ENCODE measurements around the gene ZNF555.
"Not testable (repeated sequence)": the region's sequence is repeated elsewhere in the genome, so short reads cannot be mapped to it uniquely, and the experiment has no call there.

Gene ZNF555

GRCh38 chr19:2865334-2866100 lies 24.2 kb downstream of the ZNF555 start:
- no peak overlapping the region for H3K4me3 ChIP-seq (ENCODE audit: low read depth, low read length)
- DNase-seq (ENCODE audit: low read depth): peak; percentile 54
- TF ChIP-seq POLR2A (IDR thresholded peaks at IDR 0.05; ENCODE audit: extremely low read depth, insufficient read length) (no peak), MAX (IDR thresholded peaks at IDR 0.05; ENCODE audit: low read depth, low read length) (no peak), MYC (IDR thresholded peaks at IDR 0.05; ENCODE audit: low read depth, low read length) (no peak)
- TF ChIP-seq, protein P1, sequence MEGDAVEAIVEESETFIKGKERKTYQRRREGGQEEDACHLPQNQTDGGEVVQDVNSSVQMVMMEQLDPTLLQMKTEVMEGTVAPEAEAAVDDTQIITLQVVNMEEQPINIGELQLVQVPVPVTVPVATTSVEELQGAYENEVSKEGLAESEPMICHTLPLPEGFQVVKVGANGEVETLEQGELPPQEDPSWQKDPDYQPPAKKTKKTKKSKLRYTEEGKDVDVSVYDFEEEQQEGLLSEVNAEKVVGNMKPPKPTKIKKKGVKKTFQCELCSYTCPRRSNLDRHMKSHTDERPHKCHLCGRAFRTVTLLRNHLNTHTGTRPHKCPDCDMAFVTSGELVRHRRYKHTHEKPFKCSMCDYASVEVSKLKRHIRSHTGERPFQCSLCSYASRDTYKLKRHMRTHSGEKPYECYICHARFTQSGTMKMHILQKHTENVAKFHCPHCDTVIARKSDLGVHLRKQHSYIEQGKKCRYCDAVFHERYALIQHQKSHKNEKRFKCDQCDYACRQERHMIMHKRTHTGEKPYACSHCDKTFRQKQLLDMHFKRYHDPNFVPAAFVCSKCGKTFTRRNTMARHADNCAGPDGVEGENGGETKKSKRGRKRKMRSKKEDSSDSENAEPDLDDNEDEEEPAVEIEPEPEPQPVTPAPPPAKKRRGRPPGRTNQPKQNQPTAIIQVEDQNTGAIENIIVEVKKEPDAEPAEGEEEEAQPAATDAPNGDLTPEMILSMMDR (IDR thresholded peaks at IDR 0.05; ENCODE audit: low read depth, low read length): no peak

GRCh38 chr19:2866495-2867024 lies 25.3 kb downstream of the ZNF555 start:
- TF ChIP-seq, protein P1 (IDR thresholded peaks at IDR 0.05; ENCODE audit: low read depth, low read length): no peak
- TF ChIP-seq MAX (IDR thresholded peaks at IDR 0.05; ENCODE audit: low read depth, low read length): no peak
- TF ChIP-seq POLR2A (IDR thresholded peaks at IDR 0.05; ENCODE audit: extremely low read depth, insufficient read length): no peak
- no peak for TF ChIP-seq MYC (IDR thresholded peaks at IDR 0.05; ENCODE audit: low read depth, low read length)
- H3K4me3 ChIP-seq (ENCODE audit: low read depth, low read length): no peak overlapping the region
- no peak for DNase-seq (ENCODE audit: low read depth)

- no peak for TF ChIP-seq MYC (IDR thresholded peaks at IDR 0.05; ENCODE audit: low read depth, low read length)
- no peak for TF ChIP-seq MAX (IDR thresholded peaks at IDR 0.05; ENCODE audit: low read depth, low read length)
- no peak for TF ChIP-seq POLR2A (IDR thresholded peaks at IDR 0.05; ENCODE audit: extremely low read depth, insufficient read length)
- TF ChIP-seq, protein P1 (IDR thresholded peaks at IDR 0.05; ENCODE audit: low read depth, low read length): no peak
- peak; percentile 11 for DNase-seq (ENCODE audit: low read depth)
- no peak within 1 kb of the TSS for H3K4me3 ChIP-seq (ENCODE audit: low read depth, low read length)
Measured at GRCh38 chr19:2867025-2867991, 26.0 kb downstream of the ZNF555 start, which contains the start of gene ZNF556. TSS of gene ZNF556 (plus strand) at chr19:2867335. CDS start at chr19:2867422, 87 bp downstream.

DNA sequence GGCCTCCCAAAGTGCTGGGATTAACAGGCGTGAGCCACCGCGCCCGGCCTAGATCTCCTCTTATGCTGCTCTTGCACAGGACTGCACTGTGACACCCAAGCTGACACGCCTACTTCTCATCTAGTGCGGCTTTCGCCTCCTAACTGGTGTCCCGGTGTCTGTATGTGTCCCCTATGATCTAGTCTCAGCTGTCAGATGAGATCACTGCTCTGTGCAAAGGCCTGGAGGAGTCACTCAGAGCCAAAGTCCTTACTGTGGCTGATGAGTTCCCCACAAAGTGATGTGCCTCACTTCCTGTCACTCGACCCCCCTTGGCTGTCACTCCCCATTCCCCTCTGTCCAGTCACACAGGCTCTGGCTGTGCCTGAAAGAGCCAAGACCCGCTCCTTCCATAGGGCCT lies 28.3 kb downstream of the ZNF555 start:
- H3K4me3 ChIP-seq (ENCODE audit: low read depth, low read length): no peak overlapping the region
- TF ChIP-seq MAX (IDR thresholded peaks at IDR 0.05; ENCODE audit: low read depth, low read length) (no peak), POLR2A (IDR thresholded peaks at IDR 0.05; ENCODE audit: extremely low read depth, insufficient read length) (no peak), MYC (IDR thresholded peaks at IDR 0.05; ENCODE audit: low read depth, low read length) (no peak)
- peak; percentile 33 for DNase-seq (ENCODE audit: low read depth)

DNA sequence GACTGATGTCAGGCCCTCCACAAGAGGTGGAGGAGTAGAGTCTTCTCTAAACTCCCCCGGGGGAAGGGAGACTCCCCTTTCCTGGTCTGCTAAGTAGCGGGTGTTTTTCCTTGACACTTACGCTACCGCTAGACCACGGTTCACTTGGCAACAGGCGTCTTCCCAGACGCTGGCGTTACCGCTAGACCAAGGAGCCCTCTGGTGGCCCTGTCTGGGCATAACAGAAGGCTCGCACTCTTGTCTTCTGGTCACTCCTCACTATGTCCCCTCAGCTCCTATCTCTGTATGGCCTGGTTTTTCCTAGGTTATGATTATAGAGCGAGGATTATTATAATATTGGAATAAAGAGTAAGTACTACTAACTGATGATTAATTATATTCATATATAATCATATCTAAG lies 30.9 kb downstream of the ZNF555 start:
- H3K4me3 ChIP-seq (ENCODE audit: low read depth, low read length): not testable (repeated sequence)
- DNase-seq (ENCODE audit: low read depth): peak; percentile 18

DNA sequence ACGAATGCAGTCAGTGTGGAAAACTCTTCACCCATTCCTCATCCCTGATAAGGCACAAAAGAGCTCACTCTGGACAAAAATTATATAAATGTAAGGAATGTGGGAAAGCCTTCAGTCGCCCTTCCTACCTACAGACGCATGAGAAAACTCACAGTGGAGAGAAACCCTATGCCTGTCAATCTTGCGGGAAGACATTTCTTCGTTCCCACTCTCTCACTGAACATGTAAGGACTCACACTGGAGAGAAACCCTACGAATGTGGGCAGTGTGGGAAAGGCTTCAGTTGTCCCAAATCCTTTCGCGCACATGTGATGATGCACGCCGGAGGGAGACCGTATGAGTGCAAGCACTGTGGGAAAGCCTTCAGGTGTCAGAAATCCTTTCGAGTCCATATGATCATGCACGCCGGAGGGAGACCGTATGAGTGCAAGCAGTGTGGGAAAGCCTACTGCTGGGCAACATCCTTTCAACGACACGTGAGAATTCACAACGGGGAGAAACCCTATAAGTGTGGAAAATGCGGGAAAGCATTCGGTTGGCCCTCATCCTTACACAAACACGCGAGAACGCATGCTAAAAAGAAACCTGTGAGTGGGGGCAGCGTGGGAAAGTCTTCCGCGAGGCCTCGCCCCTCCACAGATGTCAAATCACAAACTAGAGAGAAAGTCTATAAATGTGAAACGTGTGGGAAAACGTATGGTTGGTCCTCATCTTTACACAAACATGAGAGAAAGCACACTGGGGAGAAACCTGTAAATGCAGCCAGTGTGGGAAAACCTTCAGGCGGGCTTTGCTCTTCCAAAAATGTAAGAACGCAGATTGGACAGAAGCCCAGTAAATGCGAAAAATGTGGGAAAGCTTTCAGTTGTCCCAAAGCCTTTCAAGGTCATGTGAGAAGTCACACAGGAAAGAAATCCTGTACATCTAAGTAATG lies 36.4 kb downstream of the ZNF555 start:
- DNase-seq (ENCODE audit: low read depth): no peak

More for the DNA sequence above, 36.4 kb downstream of the ZNF555 start:
- TF ChIP-seq MYC (IDR thresholded peaks at IDR 0.05; ENCODE audit: low read depth, low read length): no peak
- H3K4me3 ChIP-seq (ENCODE audit: low read depth, low read length): no peak overlapping the region
